DOHH2 (cell line): Measurements from ENCODE around the gene POLD3.
"Not testable (repeated sequence)": the region's sequence is repeated elsewhere in the genome, so short reads cannot be mapped to it uniquely, and the experiment has no call there.

Source experiments
- H3F3A ChIP-seq: fragments of 200-600 bp; sonication (generic), shearing (Covaris generic); 2 replicates; pipeline ENCODE4 v1.6.0; 2016; ENCODE audit warnings: antibody characterized with exemption, mild to moderate bottlenecking; ENCODE audit not compliant: control insufficient read depth, insufficient read depth
- H3K27ac ChIP-seq: fragments of 200-600 bp; sonication (generic); 2 replicates; pipeline ENCODE4 v1.5.1; 2014; ENCODE audit warnings: low read depth, mild to moderate bottlenecking, low read length, moderate library complexity
- H3K27me3 ChIP-seq: fragments of 200-600 bp; sonication (generic); 2 replicates; pipeline ENCODE4 v1.6.1; 2014; ENCODE audit warnings: mild to moderate bottlenecking, low read length, mixed read lengths; ENCODE audit not compliant: control insufficient read depth
- H3K36me3 ChIP-seq: fragments of 200-600 bp; sonication (generic); 2 replicates; pipeline ENCODE4 v1.6.1; 2014; ENCODE audit warnings: mild to moderate bottlenecking, low read length, moderate library complexity, mixed read lengths; ENCODE audit not compliant: control insufficient read depth
- H3K4me1 ChIP-seq: fragments of 200-600 bp; sonication (generic); 2 replicates; pipeline ENCODE4 v1.6.1; 2014; ENCODE audit warnings: mild to moderate bottlenecking, low read length, mixed read lengths; ENCODE audit not compliant: control insufficient read depth
- H3K4me2 ChIP-seq: fragments of 200-600 bp; sonication (generic); 2 replicates; pipeline ENCODE4 v1.6.0; 2014; ENCODE audit warnings: mild to moderate bottlenecking, low read length, moderate library complexity
- H3K4me3 ChIP-seq: fragments of 200-600 bp; sonication (generic); 2 replicates; pipeline ENCODE4 v1.5.1; 2014; ENCODE audit warnings: mild to moderate bottlenecking, low read length, mixed read lengths
- H3K79me2 ChIP-seq: fragments of 200-600 bp; sonication (generic); 2 replicates; pipeline ENCODE4 v1.6.1; 2014; ENCODE audit warnings: mild to moderate bottlenecking, low read length, mixed read lengths; ENCODE audit not compliant: control insufficient read depth
- H3K9me2 ChIP-seq: fragments of 200-600 bp; sonication (generic); replicated peaks from 2 replicates; pipeline ENCODE4 v1.6.1; 2014; ENCODE audit warnings: mild to moderate bottlenecking, low read length, mixed read lengths; ENCODE audit not compliant: control insufficient read depth
- H3K9me3 ChIP-seq: fragments of 200-600 bp; sonication (generic); 2 replicates; pipeline ENCODE4 v1.6.1; 2014; ENCODE audit warnings: antibody characterized with exemption, low read length, mixed read lengths; ENCODE audit not compliant: control insufficient read depth, insufficient read depth
- H4K20me1 ChIP-seq: fragments of 200-600 bp; sonication (generic); 2 replicates; pipeline ENCODE4 v1.6.0; 2014; ENCODE audit warnings: low read depth, mild to moderate bottlenecking, antibody characterized with exemption, low read length, moderate library complexity; ENCODE audit not compliant: control insufficient read depth, insufficient read depth
- EZH2phosphoT487 ChIP-seq: fragments of 200-600 bp; sonication (generic); IDR thresholded peaks from 2 replicates; pipeline ENCODE4 v1.6.1; 2017; ENCODE audit warnings: borderline replicate concordance, mild to moderate bottlenecking, antibody characterized with exemption, low read length, moderate library complexity, mixed read lengths
- TF ChIP-seq, protein P1 (sequence below): fragments of 200-600 bp; sonication (generic); IDR thresholded peaks from one replicate; pipeline ENCODE4 v1.5.1; 2014; ENCODE audit warnings: antibody characterized with exemption, mild to moderate bottlenecking, low read depth, low read length; ENCODE audit not compliant: poor library complexity, severe bottlenecking

POLD3 gene

DNA sequence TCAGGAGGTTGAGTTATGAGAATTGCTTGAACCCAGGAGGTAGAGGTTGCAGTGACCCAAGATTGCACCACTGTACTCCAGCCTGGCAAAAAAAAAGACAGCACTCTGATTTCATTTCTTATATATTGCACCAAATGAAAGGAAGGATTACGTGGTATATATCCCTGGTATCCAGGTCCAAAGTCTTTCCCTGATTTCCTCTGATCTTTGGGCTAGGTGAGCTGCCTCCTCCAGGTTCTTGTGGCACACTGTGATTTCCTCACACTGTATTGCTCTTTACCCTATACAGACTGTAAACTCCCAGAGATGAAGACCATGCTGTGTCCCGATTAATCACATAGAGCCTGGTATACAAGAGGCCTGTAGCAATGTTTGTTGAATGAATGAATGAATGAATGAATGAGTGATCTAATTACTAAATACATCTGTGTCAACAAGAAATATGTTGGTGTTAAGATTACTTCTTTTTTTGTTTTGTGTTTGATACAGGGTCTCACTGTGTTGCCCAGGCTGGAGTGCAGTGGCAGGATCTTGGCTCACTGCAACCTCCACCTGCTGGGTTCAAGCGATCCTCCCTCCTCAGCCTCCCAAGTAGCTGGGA lies 9.3 kb upstream of the POLD3 start:
- Histone ChIP-seq H3K4me1 (no peaks in the 10 kb centered on the region), H4K20me1 (no peaks in the 10 kb centered on the region)

GRCh38 chr11:74590492-74590891 lies 1.9 kb upstream of the POLD3 start:
- Histone ChIP-seq H3K4me1 (peaks cover 18% of the 10 kb centered on the region), H3K79me2 (peaks cover 32% of the 10 kb centered on the region), H3K36me3 (peaks cover 29% of the 10 kb centered on the region)
- not testable (repeated sequence) for H3K27me3 ChIP-seq, H3K9me3 ChIP-seq, H4K20me1 ChIP-seq, H3K4me2 ChIP-seq, H3K4me3 ChIP-seq, H3F3A ChIP-seq, H3K9me2 ChIP-seq, H3K27ac ChIP-seq

More for the DNA sequence above, 9.3 kb upstream of the POLD3 start:
- no peaks in the 10 kb centered on the region for H3K27me3 ChIP-seq
- H3K27ac ChIP-seq: no peak overlapping the region
- H3K9me3 ChIP-seq: no peaks in the 10 kb centered on the region
- H3K9me2 ChIP-seq: no peaks in the 10 kb centered on the region
- no peaks in the 10 kb centered on the region for H3K36me3 ChIP-seq
- no peak for TF ChIP-seq EZH2phosphoT487
- TF ChIP-seq, protein P1, sequence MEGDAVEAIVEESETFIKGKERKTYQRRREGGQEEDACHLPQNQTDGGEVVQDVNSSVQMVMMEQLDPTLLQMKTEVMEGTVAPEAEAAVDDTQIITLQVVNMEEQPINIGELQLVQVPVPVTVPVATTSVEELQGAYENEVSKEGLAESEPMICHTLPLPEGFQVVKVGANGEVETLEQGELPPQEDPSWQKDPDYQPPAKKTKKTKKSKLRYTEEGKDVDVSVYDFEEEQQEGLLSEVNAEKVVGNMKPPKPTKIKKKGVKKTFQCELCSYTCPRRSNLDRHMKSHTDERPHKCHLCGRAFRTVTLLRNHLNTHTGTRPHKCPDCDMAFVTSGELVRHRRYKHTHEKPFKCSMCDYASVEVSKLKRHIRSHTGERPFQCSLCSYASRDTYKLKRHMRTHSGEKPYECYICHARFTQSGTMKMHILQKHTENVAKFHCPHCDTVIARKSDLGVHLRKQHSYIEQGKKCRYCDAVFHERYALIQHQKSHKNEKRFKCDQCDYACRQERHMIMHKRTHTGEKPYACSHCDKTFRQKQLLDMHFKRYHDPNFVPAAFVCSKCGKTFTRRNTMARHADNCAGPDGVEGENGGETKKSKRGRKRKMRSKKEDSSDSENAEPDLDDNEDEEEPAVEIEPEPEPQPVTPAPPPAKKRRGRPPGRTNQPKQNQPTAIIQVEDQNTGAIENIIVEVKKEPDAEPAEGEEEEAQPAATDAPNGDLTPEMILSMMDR: no peak
- H3K4me2 ChIP-seq: no peak overlapping the region
- no peaks in the 10 kb centered on the region for H3K79me2 ChIP-seq
- H3F3A ChIP-seq: no peaks in the 10 kb centered on the region
- H3K4me3 ChIP-seq: no peak overlapping the region

GRCh38 chr11:74592063-74592440 lies 330 bp upstream of the POLD3 start:
- Histone ChIP-seq H3K4me1 (peaks cover 18% of the 10 kb centered on the region), H3F3A (no peaks in the 10 kb centered on the region), H3K27me3 (no peaks in the 10 kb centered on the region), H3K4me2 (peak overlapping the region; percentile 85), H3K27ac (no peak overlapping the region), H3K4me3 (peak overlapping the region; percentile 91), H3K79me2 (peaks cover 45% of the 10 kb centered on the region), H3K9me3 (no peaks in the 10 kb centered on the region), H3K9me2 (no peaks in the 10 kb centered on the region), H3K36me3 (peaks cover 42% of the 10 kb centered on the region), H4K20me1 (no peaks in the 10 kb centered on the region)
- TF ChIP-seq EZH2phosphoT487: no peak
- TF ChIP-seq, protein P1: no peak

DNA sequence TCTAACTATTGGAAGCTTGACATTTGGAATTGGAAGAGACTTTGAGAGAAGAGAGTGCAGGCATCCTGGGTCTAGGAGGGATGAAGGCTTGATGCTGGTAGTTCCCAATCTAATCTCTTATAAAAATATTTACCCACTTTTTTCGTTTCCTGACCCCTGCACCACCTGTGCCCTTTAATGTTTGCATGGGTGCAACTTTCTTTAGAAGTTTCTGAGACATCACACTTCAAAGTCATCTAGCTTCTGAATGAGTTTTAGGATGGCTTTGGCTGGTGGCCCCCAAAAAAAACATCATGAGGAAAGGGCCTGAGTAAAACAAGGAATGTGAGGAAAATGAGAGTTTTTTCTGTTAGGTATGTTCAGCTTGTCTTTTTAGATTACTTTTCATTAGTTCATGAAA lies 1.1 kb downstream of the POLD3 start:
- H3K9me2 ChIP-seq: no peaks in the 10 kb centered on the region
- H3K36me3 ChIP-seq: peaks cover 56% of the 10 kb centered on the region
- H3K27me3 ChIP-seq: no peaks in the 10 kb centered on the region
- no peaks in the 10 kb centered on the region for H4K20me1 ChIP-seq
- H3K9me3 ChIP-seq: no peaks in the 10 kb centered on the region
- H3K27ac ChIP-seq: peak overlapping the region; percentile 71
- peaks cover 55% of the 10 kb centered on the region for H3K79me2 ChIP-seq
- peak overlapping the region; percentile 85 for H3K4me2 ChIP-seq
- H3K4me1 ChIP-seq: peaks cover 18% of the 10 kb centered on the region
- no peaks in the 10 kb centered on the region for H3F3A ChIP-seq
- no peak for TF ChIP-seq EZH2phosphoT487
- TF ChIP-seq, protein P1: no peak
- H3K4me3 ChIP-seq: peak overlapping the region; percentile 91
